OCI-LY7 (cell line): ENCODE results near the gene MOB3B. TPM values are rescaled to one million over a fixed set of nuclear protein-coding genes. Genes with fewer than 3 reads are reported as not detected.

Experiments used
- BruUV-seq: library from RNA; stranded (reverse); fragments of 400-500 nt; replicated peaks from 2 replicates; lab custom pipeline; 2021; lab: Mats Ljungman, UMichigan
- CTCF ChIA-PET: fragments of 300-600 bp; sonication (Branson Sonifier 250); formaldehyde crosslinking; loops from one replicate; lab custom pipeline; 2022; ENCODE audit warnings: antibody characterized with exemption; ENCODE audit not compliant: unreplicated experiment; lab: Charles Lee
- POLR2A ChIA-PET: fragments of 300-600 bp; sonication (Branson Sonifier 250); formaldehyde crosslinking; loops from one replicate; lab custom pipeline; 2022; ENCODE audit warnings: antibody characterized with exemption; lab: Charles Lee
- DNase-seq: peaks from one replicate; pipeline ENCODE4 v3.0.0-alpha.2; 2015; ENCODE audit warnings: low spot score
- H2AFZ ChIP-seq: fragments of 200-600 bp; sonication (generic), shearing (Covaris generic); 2 replicates; pipeline ENCODE4 v1.6.1; 2014; ENCODE audit warnings: mild to moderate bottlenecking, antibody characterized with exemption, low read length, moderate library complexity
- H3K27ac ChIP-seq: fragments of 200-600 bp; sonication (generic); 2 replicates; pipeline ENCODE4 v1.5.1; 2014; ENCODE audit warnings: mixed run types, low read depth, mild to moderate bottlenecking, moderate library complexity, low read length, inconsistent platforms; ENCODE audit not compliant: poor library complexity, severe bottlenecking
- H3K36me3 ChIP-seq: fragments of 200-600 bp; sonication (generic); 2 replicates; pipeline ENCODE4 v1.6.1; 2014; ENCODE audit warnings: mild to moderate bottlenecking, antibody characterized with exemption, low read length, moderate library complexity, mixed read lengths; ENCODE audit not compliant: insufficient read depth
- H3K4me1 ChIP-seq: fragments of 200-600 bp; sonication (generic); 2 replicates; pipeline ENCODE4 v1.5.1; 2014; ENCODE audit warnings: mild to moderate bottlenecking, low read length; ENCODE audit not compliant: insufficient read depth, poor library complexity, severe bottlenecking
- H3K4me2 ChIP-seq: fragments of 200-600 bp; sonication (generic); 2 replicates; pipeline ENCODE4 v1.6.1; 2014; ENCODE audit warnings: mild to moderate bottlenecking, low read length
- H3K4me3 ChIP-seq: fragments of 200-600 bp; sonication (generic); 2 replicates; pipeline ENCODE4 v1.5.1; 2014; ENCODE audit warnings: mild to moderate bottlenecking, low read depth, low read length; ENCODE audit not compliant: poor library complexity, severe bottlenecking
- H3K79me2 ChIP-seq: fragments of 200-600 bp; sonication (generic); 2 replicates; pipeline ENCODE4 v1.6.1; 2016; ENCODE audit warnings: low read depth, mild to moderate bottlenecking, low read length, moderate library complexity, mixed read lengths; ENCODE audit not compliant: insufficient read depth
- H3K9me2 ChIP-seq: fragments of 200-600 bp; sonication (generic); 2 replicates; pipeline ENCODE4 v1.6.1; 2016; ENCODE audit warnings: mild to moderate bottlenecking, low read length, mixed read lengths; ENCODE audit not compliant: insufficient read depth
- H3K9me3 ChIP-seq: fragments of 200-600 bp; sonication (generic); 2 replicates; pipeline ENCODE4 v1.6.1; 2014; ENCODE audit warnings: mild to moderate bottlenecking, mixed run types, low read length, mixed read lengths
- H4K20me1 ChIP-seq: fragments of 200-600 bp; sonication (generic); 2 replicates; pipeline ENCODE4 v1.6.1; 2014; ENCODE audit warnings: mild to moderate bottlenecking, antibody characterized with exemption, low read length, moderate library complexity, mixed read lengths; ENCODE audit not compliant: insufficient read depth
- CTCF ChIP-seq: fragments of 200-600 bp; sonication (generic); conservative IDR thresholded peaks from 2 replicates; pipeline ENCODE4 v1.5.1; 2014; ENCODE audit warnings: mild to moderate bottlenecking, antibody characterized with exemption, low read length, moderate library complexity, mixed read lengths
- EZH2phosphoT487 ChIP-seq: fragments of 200-600 bp; sonication (generic); IDR thresholded peaks from 2 replicates; pipeline ENCODE4 v1.6.1; 2018; ENCODE audit warnings: low read depth, borderline replicate concordance, mild to moderate bottlenecking, mixed run types, antibody characterized with exemption, low read length, moderate library complexity, mixed read lengths
- intact Hi-C: fragments of 100-400 bp; cut with micrococcal nuclease; formaldehyde crosslinking; loops from one replicate; pipeline ENCODE4 v1.10.0; 2022; ENCODE audit not compliant: unreplicated experiment
- total RNA-seq, 2 experiments: library from RNA; depleted of rRNA in 1 of 2; stranded (reverse); fragments of >200 nt in 1 of 2; shearing (Covaris generic) in 1 of 2; gene quantifications; 2 replicates each; pipeline ENCODE4 v1.2.3, GENCODE V29; 2014 to 2022

Gene MOB3B
- total RNA-seq, 2 experiments from 2014 or later: 0.04 TPM; not detected in 1

GRCh38 chr9:27487128-27487640 lies 42.4 kb downstream of the MOB3B start:
- no peaks in the 10 kb centered on the region for H3K4me1 ChIP-seq
- H3K79me2 ChIP-seq: no peaks in the 10 kb centered on the region
- H3K4me3 ChIP-seq: no peak overlapping the region
- no peaks in the 10 kb centered on the region for H3K36me3 ChIP-seq
- ChIA-PET POLR2A (no interaction called here), CTCF (no interaction called here)
- no peaks in the 10 kb centered on the region for H3K9me2 ChIP-seq
- no peak overlapping the region for H3K4me2 ChIP-seq
- intact Hi-C loops: no loop called here
- BruUV-seq: no TSS peak
- H4K20me1 ChIP-seq: no peaks in the 10 kb centered on the region
- DNase-seq: no peak
- no peaks in the 10 kb centered on the region for H3K9me3 ChIP-seq
- H3K27ac ChIP-seq: no peak overlapping the region
- no peak overlapping the region for H2AFZ ChIP-seq
- TF ChIP-seq CTCF (no peak), EZH2phosphoT487 (no peak)

GRCh38 chr9:27485158-27485557 lies 44.5 kb downstream of the MOB3B start:
- Histone ChIP-seq H3K27ac (no peak overlapping the region), H3K9me3 (no peaks in the 10 kb centered on the region), H3K4me3 (no peak overlapping the region), H3K36me3 (no peaks in the 10 kb centered on the region), H3K9me2 (no peaks in the 10 kb centered on the region), H4K20me1 (no peaks in the 10 kb centered on the region), H3K79me2 (no peaks in the 10 kb centered on the region), H2AFZ (no peak overlapping the region), H3K4me1 (no peaks in the 10 kb centered on the region), H3K4me2 (no peak overlapping the region)
- intact Hi-C loops: no loop called here
- ChIA-PET CTCF (no interaction called here), POLR2A (interaction anchor here (1.2 to 1.5 kb wide), 2 partner anchors 22 to 74 kb away, joined by 3 read pairs; no protein-coding TSS in a partner anchor)
- no TSS peak for BruUV-seq
- TF ChIP-seq CTCF: no peak
- TF ChIP-seq EZH2phosphoT487: no peak
- DNase-seq: peak; percentile 6

DNA sequence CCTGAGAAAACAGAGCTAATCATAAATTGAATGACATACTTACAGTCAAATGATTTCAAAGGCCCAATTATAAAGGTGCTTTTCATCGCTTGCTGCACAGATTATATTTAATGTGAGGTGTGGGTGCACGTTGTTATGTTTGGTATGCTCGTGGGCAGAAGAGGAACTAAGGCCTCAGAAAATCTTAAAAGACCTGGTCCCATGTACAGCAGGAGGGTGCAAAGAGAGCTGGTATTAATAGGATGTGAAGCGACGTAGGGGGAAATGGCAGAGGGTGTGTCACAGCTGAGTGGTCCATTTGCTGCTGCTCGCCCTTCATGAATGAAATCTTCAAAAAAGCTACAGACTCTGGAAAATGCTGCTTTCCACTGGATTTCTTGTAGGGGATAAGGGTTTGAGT lies 46.0 kb downstream of the MOB3B start:
- no peak overlapping the region for H3K4me2 ChIP-seq
- CTCF ChIA-PET: no interaction called here
- DNase-seq: no peak
- no peak overlapping the region for H3K27ac ChIP-seq
- no peaks in the 10 kb centered on the region for H3K36me3 ChIP-seq
- POLR2A ChIA-PET: no interaction called here
- H3K79me2 ChIP-seq: no peaks in the 10 kb centered on the region
- H3K4me3 ChIP-seq: no peak overlapping the region
- no TSS peak for BruUV-seq
- H4K20me1 ChIP-seq: no peaks in the 10 kb centered on the region
- no peaks in the 10 kb centered on the region for H3K4me1 ChIP-seq
- TF ChIP-seq CTCF (no peak), EZH2phosphoT487 (no peak)
- no peak overlapping the region for H2AFZ ChIP-seq
- H3K9me2 ChIP-seq: no peaks in the 10 kb centered on the region
- intact Hi-C loops: no loop called here
- H3K9me3 ChIP-seq: no peaks in the 10 kb centered on the region
